Calu3 (cell line): ENCODE measurements around the gene ASTN2. TPM values are rescaled to one million over a fixed set of nuclear protein-coding genes. Genes with fewer than 3 reads are reported as not detected.

Experiments
- BruUV-seq: library from RNA; stranded (reverse); fragments of 400-500 nt; replicated peaks from 2 replicates; lab custom pipeline; 2021; lab: Mats Ljungman, UMichigan
- CTCF ChIA-PET: fragments of 300-600 bp; sonication (Branson Sonifier 250); formaldehyde crosslinking; loops from one replicate; lab custom pipeline; 2022; ENCODE audit warnings: antibody characterized with exemption; lab: Charles Lee
- DNase-seq: peaks from one replicate; pipeline ENCODE4 v3.0.0; 2022
- H3K27ac Mint-ChIP-seq: one replicate; pipeline ENCODE4 v1.8.0; 2022; ENCODE audit warnings: mixed read lengths; ENCODE audit not compliant: unreplicated experiment
- H3K27me3 Mint-ChIP-seq: one replicate; pipeline ENCODE4 v1.8.0; 2022; ENCODE audit warnings: mixed read lengths; ENCODE audit not compliant: unreplicated experiment
- H3K36me3 Mint-ChIP-seq: one replicate; pipeline ENCODE4 v1.8.0; 2022; ENCODE audit warnings: mild to moderate bottlenecking, moderate library complexity, mixed read lengths; ENCODE audit not compliant: insufficient read depth, unreplicated experiment
- H3K4me1 Mint-ChIP-seq: one replicate; pipeline ENCODE4 v1.8.0; 2022; ENCODE audit warnings: mild to moderate bottlenecking, low read depth, mixed read lengths; ENCODE audit not compliant: unreplicated experiment
- H3K4me3 Mint-ChIP-seq: one replicate; pipeline ENCODE4 v1.8.0; 2022; ENCODE audit warnings: mild to moderate bottlenecking, low read depth, moderate library complexity, mixed read lengths; ENCODE audit not compliant: unreplicated experiment
- H3K9me3 Mint-ChIP-seq: one replicate; pipeline ENCODE4 v1.8.0; 2022; ENCODE audit warnings: low read depth, mixed read lengths; ENCODE audit not compliant: unreplicated experiment
- CTCF ChIP-seq: fragments of 200-600 bp; IDR thresholded peaks from one replicate; pipeline ENCODE4 v1.8.0; 2022; ENCODE audit warnings: antibody characterized with exemption; ENCODE audit not compliant: unreplicated experiment
- intact Hi-C: fragments of 100-400 bp; cut with micrococcal nuclease; formaldehyde crosslinking; loops from one replicate; pipeline ENCODE4 v1.10.0; 2022; ENCODE audit not compliant: unreplicated experiment
- total RNA-seq: library from RNA; stranded (reverse); gene quantifications from 2 replicates; pipeline ENCODE4 v1.2.3, GENCODE V29; 2022

Gene ASTN2
- total RNA-seq, 1 experiment from 2014 or later, result 1.7 TPM

DNA sequence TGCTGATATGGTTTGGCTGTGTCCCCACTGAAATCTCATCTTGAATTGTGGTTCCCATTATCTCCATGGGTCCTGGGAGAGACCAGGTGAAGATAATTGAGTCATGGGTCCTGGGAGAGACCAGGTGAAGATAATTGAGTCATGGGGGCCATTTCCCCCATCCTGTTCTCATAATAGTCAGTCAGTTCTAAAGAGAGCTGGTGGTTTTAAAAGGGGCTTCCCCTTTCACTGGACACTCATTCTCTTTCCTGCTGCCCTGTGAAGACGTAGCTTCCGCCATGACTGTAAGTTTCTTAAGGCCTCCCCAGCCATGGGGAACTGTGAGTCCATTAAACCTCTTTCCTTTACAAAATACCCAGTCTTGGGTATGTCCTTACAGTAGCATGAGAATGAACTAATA, 628.1 kb downstream of the ASTN2 start:
- no peak overlapping the region for H3K4me3 Mint-ChIP-seq
- intact Hi-C loops, result no loop called here
- peaks cover 15% of the 10 kb centered on the region for H3K27me3 Mint-ChIP-seq
- H3K27ac Mint-ChIP-seq, result no peak overlapping the region
- CTCF ChIA-PET, result no interaction called here
- no peak for TF ChIP-seq CTCF
- DNase-seq, result no peak
- no TSS peak for BruUV-seq
- no peaks in the 10 kb centered on the region for H3K4me1 Mint-ChIP-seq
- no peaks in the 10 kb centered on the region for H3K36me3 Mint-ChIP-seq
- peaks cover 2% of the 10 kb centered on the region for H3K9me3 Mint-ChIP-seq

DNA sequence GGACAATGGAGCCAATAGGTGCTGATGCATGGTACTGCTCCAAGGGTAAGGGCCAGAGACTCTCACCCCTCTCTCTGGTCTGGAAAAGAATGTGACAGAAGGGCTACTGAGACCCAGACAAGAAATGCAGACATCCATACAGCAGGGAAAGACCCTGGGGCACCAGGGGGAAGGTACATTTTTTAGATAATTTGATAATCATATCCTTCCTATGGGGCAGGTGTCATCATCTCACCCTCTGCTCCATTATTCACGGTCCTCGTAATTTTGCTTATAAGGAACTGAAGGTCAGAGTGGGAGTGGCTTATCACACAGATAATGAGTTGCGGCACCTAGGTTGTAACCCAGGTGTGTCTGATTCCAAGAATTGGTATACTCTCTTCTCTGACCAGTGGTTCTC, 637.7 kb downstream of the ASTN2 start:
- DNase-seq, result no peak
- no peak for TF ChIP-seq CTCF
- H3K27ac Mint-ChIP-seq, result no peak overlapping the region
- no peaks in the 10 kb centered on the region for H3K36me3 Mint-ChIP-seq
- BruUV-seq, result no TSS peak
- no peaks in the 10 kb centered on the region for H3K9me3 Mint-ChIP-seq
- CTCF ChIA-PET, result no interaction called here
- intact Hi-C loops, result no loop called here
- no peaks in the 10 kb centered on the region for H3K27me3 Mint-ChIP-seq
- H3K4me3 Mint-ChIP-seq, result no peak overlapping the region
- H3K4me1 Mint-ChIP-seq, result no peaks in the 10 kb centered on the region

DNA sequence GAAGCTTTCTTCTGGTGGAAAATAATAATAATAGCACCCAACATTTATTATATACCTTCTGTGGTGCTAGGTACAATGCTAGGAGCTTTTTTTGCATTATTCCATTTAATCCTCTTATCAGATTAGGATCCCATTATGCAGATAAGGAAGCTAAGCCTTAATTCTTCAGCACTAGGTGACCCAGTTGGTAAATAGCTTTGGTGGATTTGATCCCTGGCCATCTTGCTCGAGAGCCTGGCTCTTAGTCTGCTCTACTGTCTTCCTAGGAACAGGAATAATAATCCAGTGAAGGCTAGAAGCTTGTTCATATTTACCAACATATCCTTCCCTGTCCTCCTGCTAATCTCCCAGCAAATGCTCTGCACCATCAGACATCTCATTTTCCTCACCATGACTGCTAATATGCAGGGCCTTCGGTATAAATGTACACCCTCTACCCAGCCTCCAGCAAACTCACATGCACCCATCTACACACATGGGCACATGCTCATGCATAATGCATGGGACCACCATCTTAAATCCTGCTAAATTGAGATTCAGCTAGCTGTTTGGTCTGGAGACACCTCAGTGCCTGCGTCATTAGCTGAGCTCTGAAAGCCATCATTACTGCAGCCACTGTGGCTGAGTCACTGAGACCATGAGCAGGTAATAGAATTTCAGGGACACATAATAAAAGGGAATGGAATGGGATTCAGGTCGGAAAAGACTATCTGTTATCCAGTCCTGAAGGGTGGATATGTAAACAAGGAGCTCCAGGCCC, 640.3 kb downstream of the ASTN2 start:
- Mint-ChIP-seq H3K27me3 (no peaks in the 10 kb centered on the region), H3K4me3 (no peak overlapping the region), H3K36me3 (no peaks in the 10 kb centered on the region), H3K27ac (no peak overlapping the region), H3K4me1 (no peaks in the 10 kb centered on the region), H3K9me3 (no peaks in the 10 kb centered on the region)
- intact Hi-C loops, result no loop called here
- no TSS peak for BruUV-seq
- CTCF ChIA-PET, result no interaction called here
- no peak for TF ChIP-seq CTCF
- no peak for DNase-seq

- H3K36me3 Mint-ChIP-seq, result no peaks in the 10 kb centered on the region
- no TSS peak for BruUV-seq
- H3K27me3 Mint-ChIP-seq, result no peaks in the 10 kb centered on the region
- intact Hi-C loops, result no loop called here
- no peaks in the 10 kb centered on the region for H3K4me1 Mint-ChIP-seq
- no peaks in the 10 kb centered on the region for H3K9me3 Mint-ChIP-seq
- H3K4me3 Mint-ChIP-seq, result no peak overlapping the region
- CTCF ChIA-PET, result interaction anchor here (0.6 kb wide), 1 partner anchor 308 kb away, joined by 3 read pairs; no protein-coding TSS in a partner anchor
- H3K27ac Mint-ChIP-seq, result no peak overlapping the region
- DNase-seq, result no peak
- no peak for TF ChIP-seq CTCF
Observed at GRCh38 chr9:116767219-116767618, 647.6 kb downstream of the ASTN2 start.
